Osteocyte (in vitro differentiated cells): ENCODE results near the gene NSMCE4A. TPM values are rescaled to one million over a fixed set of nuclear protein-coding genes. Genes with fewer than 3 reads are reported as not detected.
A peak's percentile ranks its signal among the peaks of the same experiment; 100 is the strongest.

Experiments
- DNase-seq: peaks from one replicate; pipeline ENCODE4 v3.0.0; 2021; ENCODE audit warnings: mixed read lengths; ENCODE audit not compliant: unreplicated experiment; ENCODE audit errors: extremely low spot score
- H3K27ac Mint-ChIP-seq: one replicate; pipeline ENCODE4 v1.8.0; 2021; ENCODE audit warnings: mild to moderate bottlenecking, mixed read lengths; ENCODE audit not compliant: unreplicated experiment
- H3K27me3 Mint-ChIP-seq: one replicate; pipeline ENCODE4 v1.8.0; 2021; ENCODE audit warnings: mixed read lengths; ENCODE audit not compliant: unreplicated experiment
- H3K36me3 Mint-ChIP-seq: one replicate; pipeline ENCODE4 v1.8.0; 2021; ENCODE audit warnings: mixed read lengths; ENCODE audit not compliant: unreplicated experiment
- H3K4me1 Mint-ChIP-seq: one replicate; pipeline ENCODE4 v1.8.0; 2021; ENCODE audit warnings: mixed read lengths; ENCODE audit not compliant: unreplicated experiment
- H3K4me3 Mint-ChIP-seq: one replicate; pipeline ENCODE4 v1.8.0; 2021; ENCODE audit warnings: mild to moderate bottlenecking, moderate library complexity, mixed read lengths; ENCODE audit not compliant: unreplicated experiment
- H3K9me3 Mint-ChIP-seq: one replicate; pipeline ENCODE4 v1.8.0; 2021; ENCODE audit warnings: mixed read lengths; ENCODE audit not compliant: unreplicated experiment
- CTCF ChIP-seq: fragments of 200-600 bp; sonication (generic); IDR thresholded peaks from 2 replicates; pipeline ENCODE4 v1.5.0; 2021; ENCODE audit warnings: antibody characterized with exemption, mild to moderate bottlenecking, moderate library complexity
- total RNA-seq: library from RNA; stranded (reverse); gene quantifications from 2 replicates; pipeline ENCODE4 v1.2.1, GENCODE V29; 2021

The NSMCE4A gene
- total RNA-seq, 1 donor from 2014 or later = 34.3 TPM

GRCh38 chr10:121952226-121952625 is 22.8 kb downstream of the NSMCE4A start:
- no peaks in the 10 kb centered on the region for H3K4me1 Mint-ChIP-seq
- no peak for TF ChIP-seq CTCF
- peak; percentile 51 for DNase-seq
- H3K9me3 Mint-ChIP-seq = no peaks in the 10 kb centered on the region
- no peak overlapping the region for H3K4me3 Mint-ChIP-seq
- peaks cover 21% of the 10 kb centered on the region for H3K36me3 Mint-ChIP-seq
- no peaks in the 10 kb centered on the region for H3K27me3 Mint-ChIP-seq
- no peak overlapping the region for H3K27ac Mint-ChIP-seq

- Mint-ChIP-seq H3K4me1 (no peaks in the 10 kb centered on the region), H3K4me3 (no peak overlapping the region), H3K9me3 (no peaks in the 10 kb centered on the region), H3K27me3 (no peaks in the 10 kb centered on the region), H3K36me3 (peaks cover 10% of the 10 kb centered on the region), H3K27ac (no peak overlapping the region)
- DNase-seq = no peak
- TF ChIP-seq CTCF = no peak
These were observed 25.6 kb downstream of the NSMCE4A start for GRCh38 chr10:121949451-121949850.

- Mint-ChIP-seq H3K4me3 (no peak overlapping the region), H3K36me3 (peaks cover 10% of the 10 kb centered on the region), H3K4me1 (no peaks in the 10 kb centered on the region), H3K9me3 (no peaks in the 10 kb centered on the region), H3K27me3 (no peaks in the 10 kb centered on the region), H3K27ac (no peak overlapping the region)
- no peak for DNase-seq
- no peak for TF ChIP-seq CTCF
These were observed 26.0 kb downstream of the NSMCE4A start for GRCh38 chr10:121949049-121949448.

DNA sequence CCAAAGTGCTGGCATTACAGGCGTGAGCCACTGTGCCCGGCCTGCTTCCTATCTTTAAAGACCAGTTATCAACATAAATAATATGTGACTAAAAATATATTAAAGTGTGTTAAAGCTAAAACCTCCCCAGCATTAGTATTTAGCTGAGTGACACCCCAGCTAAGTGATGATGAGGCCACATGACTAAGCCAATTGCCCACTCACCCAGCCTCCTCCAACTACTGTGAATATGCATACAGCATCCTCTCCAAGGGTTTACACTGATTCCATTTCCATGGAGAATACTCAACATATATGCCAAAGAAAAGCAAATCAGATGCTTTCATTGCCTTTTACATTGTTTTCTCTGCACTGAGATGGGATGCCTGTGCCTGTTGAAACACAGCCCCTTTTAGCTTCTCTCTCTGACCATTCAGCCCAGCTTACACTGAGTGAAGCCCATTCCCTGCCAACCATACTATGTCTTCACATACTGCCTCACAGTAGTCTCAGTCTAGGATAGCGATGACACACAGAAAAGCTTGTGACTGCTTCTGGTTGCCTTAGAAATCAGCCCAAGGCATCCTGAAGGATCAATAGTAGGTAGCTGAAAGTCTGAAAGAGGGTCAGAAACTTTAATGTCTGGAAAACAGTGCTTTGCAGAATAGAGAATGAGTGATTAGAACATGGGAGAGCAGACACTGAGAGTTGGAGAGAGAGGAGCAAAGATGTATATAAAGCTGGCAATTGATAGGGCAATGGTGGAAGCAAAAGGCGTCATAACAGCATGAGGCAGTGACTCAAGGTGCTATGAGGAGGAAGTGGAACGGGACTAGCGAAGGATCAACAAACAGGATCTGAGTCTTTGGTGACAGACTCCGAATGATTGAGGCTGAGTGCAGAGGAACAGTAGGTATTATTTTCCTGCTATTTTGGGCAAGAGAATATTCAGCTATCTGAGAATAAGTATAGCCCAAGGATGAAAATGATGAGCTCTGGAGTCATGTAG is 27.4 kb downstream of the NSMCE4A start:
- Mint-ChIP-seq H3K4me1 (peaks cover 12% of the 10 kb centered on the region), H3K27me3 (no peaks in the 10 kb centered on the region), H3K27ac (no peak overlapping the region), H3K4me3 (no peak overlapping the region), H3K36me3 (peaks cover 4% of the 10 kb centered on the region), H3K9me3 (no peaks in the 10 kb centered on the region)
- no peak for DNase-seq
- TF ChIP-seq CTCF = no peak

GRCh38 chr10:121942749-121943416 is 32.1 kb downstream of the NSMCE4A start:
- Mint-ChIP-seq H3K27me3 (no peaks in the 10 kb centered on the region), H3K4me1 (peaks cover 16% of the 10 kb centered on the region), H3K4me3 (no peak overlapping the region), H3K9me3 (peaks cover 4% of the 10 kb centered on the region), H3K27ac (peak overlapping the region; percentile 68), H3K36me3 (no peaks in the 10 kb centered on the region)
- TF ChIP-seq CTCF = no peak
- no peak for DNase-seq
